LNCAP (cell line): ENCODE data around the gene TLK1.

Experiments
- TF ChIP-seq, protein P1 (sequence below): fragments of 450-650 bp; IDR thresholded peaks from 2 replicates; pipeline ENCODE4 v1.5.1; 2017; ENCODE audit warnings: mild to moderate bottlenecking

Gene TLK1

GRCh38 chr2:171084128-171084527 is 76.6 kb downstream of the TLK1 start:
- TF ChIP-seq, protein P1, sequence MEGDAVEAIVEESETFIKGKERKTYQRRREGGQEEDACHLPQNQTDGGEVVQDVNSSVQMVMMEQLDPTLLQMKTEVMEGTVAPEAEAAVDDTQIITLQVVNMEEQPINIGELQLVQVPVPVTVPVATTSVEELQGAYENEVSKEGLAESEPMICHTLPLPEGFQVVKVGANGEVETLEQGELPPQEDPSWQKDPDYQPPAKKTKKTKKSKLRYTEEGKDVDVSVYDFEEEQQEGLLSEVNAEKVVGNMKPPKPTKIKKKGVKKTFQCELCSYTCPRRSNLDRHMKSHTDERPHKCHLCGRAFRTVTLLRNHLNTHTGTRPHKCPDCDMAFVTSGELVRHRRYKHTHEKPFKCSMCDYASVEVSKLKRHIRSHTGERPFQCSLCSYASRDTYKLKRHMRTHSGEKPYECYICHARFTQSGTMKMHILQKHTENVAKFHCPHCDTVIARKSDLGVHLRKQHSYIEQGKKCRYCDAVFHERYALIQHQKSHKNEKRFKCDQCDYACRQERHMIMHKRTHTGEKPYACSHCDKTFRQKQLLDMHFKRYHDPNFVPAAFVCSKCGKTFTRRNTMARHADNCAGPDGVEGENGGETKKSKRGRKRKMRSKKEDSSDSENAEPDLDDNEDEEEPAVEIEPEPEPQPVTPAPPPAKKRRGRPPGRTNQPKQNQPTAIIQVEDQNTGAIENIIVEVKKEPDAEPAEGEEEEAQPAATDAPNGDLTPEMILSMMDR: no peak

DNA sequence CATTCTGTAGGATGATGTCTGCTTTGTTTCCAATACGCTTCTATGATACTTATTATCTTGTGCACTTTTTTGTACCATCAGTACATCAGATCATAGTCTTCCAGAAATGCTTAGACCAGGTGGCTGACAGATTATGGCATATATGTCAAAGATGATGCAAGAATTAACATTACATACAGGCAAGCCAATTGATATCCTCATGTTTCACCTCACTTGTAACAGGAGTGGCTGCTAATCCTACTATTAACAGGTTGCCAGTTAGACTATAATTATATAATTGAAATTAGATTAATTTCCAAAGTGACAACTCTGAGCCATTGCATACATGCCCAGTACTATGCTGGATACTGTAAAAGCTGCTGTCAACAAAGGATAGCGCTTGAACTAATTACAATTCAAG is 77.2 kb downstream of the TLK1 start:
- TF ChIP-seq, protein P1: no peak

GRCh38 chr2:171081649-171082111 is 79.0 kb downstream of the TLK1 start:
- TF ChIP-seq, protein P1: no peak

DNA sequence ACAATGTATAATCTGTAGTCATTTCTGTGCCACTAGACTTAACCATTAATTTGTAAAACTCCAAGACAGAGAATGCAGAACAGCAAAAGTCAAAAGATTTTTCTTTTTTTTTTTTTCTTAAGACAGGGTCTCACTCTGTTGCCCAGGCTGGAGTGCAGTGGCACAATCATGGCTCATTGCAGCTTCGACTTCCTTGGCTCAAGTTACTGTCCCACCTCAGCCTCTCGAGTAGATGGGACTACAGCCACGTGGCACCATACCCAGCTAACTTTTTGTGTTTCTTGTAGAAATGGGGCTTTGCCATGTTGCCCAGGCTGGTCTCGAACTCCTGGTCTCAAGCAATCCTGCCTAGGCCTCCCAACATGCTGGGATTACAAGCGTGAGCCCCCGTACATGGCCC is 80.1 kb downstream of the TLK1 start:
- TF ChIP-seq, protein P1: no peak

GRCh38 chr2:171072164-171072563 is 88.5 kb downstream of the TLK1 start:
- TF ChIP-seq, protein P1: no peak

GRCh38 chr2:171069286-171069956 is 91.3 kb downstream of the TLK1 start:
- TF ChIP-seq, protein P1: no peak

- TF ChIP-seq, protein P1: no peak
These were observed 94.6 kb downstream of the TLK1 start for GRCh38 chr2:171066110-171066509.

DNA sequence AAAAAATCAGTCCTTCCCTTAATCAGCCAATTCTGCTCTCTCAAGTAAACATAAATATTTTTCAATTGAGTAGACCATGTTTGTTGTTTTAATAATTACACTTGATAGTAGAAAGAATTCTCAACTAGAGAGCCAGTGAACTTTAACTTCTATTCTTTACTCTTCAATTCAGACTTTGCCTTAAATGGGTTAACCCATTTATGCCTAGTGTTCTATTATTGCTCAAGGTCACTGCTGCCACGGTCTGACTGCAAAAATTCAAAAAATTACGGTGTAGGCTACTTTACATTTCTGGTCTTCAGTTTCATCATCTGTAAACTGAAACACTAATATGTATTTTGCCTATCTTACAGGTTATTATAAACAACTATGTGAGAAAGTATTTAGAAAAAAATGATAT is 103.1 kb downstream of the TLK1 start:
- TF ChIP-seq, protein P1: no peak
